K562 (cell line): ENCODE measurements around the gene POM121.
"Not testable (repeated sequence)": the region's sequence is repeated elsewhere in the genome, so short reads cannot be mapped to it uniquely, and the experiment has no call there.

Source experiments
- ARNT ChIP-seq, 2 experiments: fragments of 450-650 bp; IDR thresholded peaks; 2 replicates each; pipeline ENCODE4 v1.6.1; 2016; ENCODE audit warnings: mild to moderate bottlenecking in 1 of 2
- CCAR2 ChIP-seq: fragments of 200-400 bp; formaldehyde crosslinking; IDR thresholded peaks from 2 replicates; pipeline ENCODE4 v1.6.1; 2017; ENCODE audit warnings: mild to moderate bottlenecking, low read depth, low read length
- CREB1 ChIP-seq, 2 experiments: sonication (generic) in 1 of 2; formaldehyde crosslinking in 1 of 2; IDR thresholded peaks; 2 replicates each; pipeline versions ENCODE4 v1.6.1 to v1.8.0; 2012 to 2022; ENCODE audit warnings: inconsistent platforms in 1 of 2, mild to moderate bottlenecking in 1 of 2, missing genetic modification reagents in 1 of 2, moderate library complexity in 1 of 2
- IRF9 ChIP-seq: fragments of 450-650 bp; IDR thresholded peaks from 2 replicates; pipeline ENCODE4 v1.6.1; 2016; ENCODE audit warnings: missing biosample characterization, missing genetic modification characterization
- MXD1 ChIP-seq: fragments of 250-450 bp; sonication (Bioruptor Pico); IDR thresholded peaks from 2 replicates; pipeline ENCODE4 v1.8.0; 2021; ENCODE audit warnings: borderline replicate concordance, mild to moderate bottlenecking, moderate library complexity; ENCODE audit not compliant: poor library complexity, severe bottlenecking
- SIX5 ChIP-seq, 2 experiments: IDR thresholded peaks; 2 replicates each; pipeline ENCODE4 v1.6.1; 2011; ENCODE audit warnings: low read length in 2 of 2, borderline replicate concordance in 1 of 2, low read depth in 1 of 2, mild to moderate bottlenecking in 1 of 2, moderate library complexity in 1 of 2; ENCODE audit not compliant: insufficient read depth in 1 of 2

GRCh38 chr7:72891750-72892149 is 33.1 kb upstream of the POM121 start:
- not testable (repeated sequence) for TF ChIP-seq SIX5 (IDR thresholded peaks at IDR 0.05; ENCODE audit: borderline replicate concordance in 1 of 2, insufficient read depth in 1 of 2, low read depth in 1 of 2, low read length in 2 of 2); CCAR2; MXD1 (CRISPR knock-in tag); IRF9; ARNT (IDR thresholded peaks at IDR 0.05); CREB1 (IDR thresholded peaks at IDR 0.05); CREB1 (CRISPR knock-in tag; IDR thresholded peaks at IDR 0.05)
